Loucy (cell line): Measurements from ENCODE around the gene GALNT18.

Experiments used
- H2AFZ ChIP-seq: fragments of 200-600 bp; sonication (generic); 2 replicates; pipeline ENCODE4 v1.6.0; 2016; ENCODE audit warnings: antibody characterized with exemption, mild to moderate bottlenecking, low read length, moderate library complexity
- H3F3A ChIP-seq: fragments of 200-600 bp; 2 replicates; pipeline ENCODE4 v1.6.0; 2016; ENCODE audit warnings: antibody characterized with exemption, low read depth, mild to moderate bottlenecking
- H3K27me3 ChIP-seq: fragments of 200-600 bp; sonication (generic); 2 replicates; pipeline ENCODE4 v1.6.1; 2014; ENCODE audit warnings: low read length, mild to moderate bottlenecking; ENCODE audit not compliant: insufficient read depth, poor library complexity, severe bottlenecking
- H3K36me3 ChIP-seq: fragments of 200-600 bp; sonication (generic); 2 replicates; pipeline ENCODE4 v1.6.1; 2016; ENCODE audit warnings: low read length; ENCODE audit not compliant: insufficient read depth
- H3K4me1 ChIP-seq: fragments of 200-600 bp; sonication (generic); 2 replicates; pipeline ENCODE4 v1.5.1; 2014; ENCODE audit warnings: low read length, mild to moderate bottlenecking; ENCODE audit not compliant: insufficient read depth, poor library complexity, severe bottlenecking
- H3K4me2 ChIP-seq: fragments of 200-600 bp; sonication (generic); 2 replicates; pipeline ENCODE4 v1.6.0; 2014; ENCODE audit warnings: antibody characterized with exemption, low read length, low read depth, mild to moderate bottlenecking; ENCODE audit not compliant: poor library complexity, severe bottlenecking
- H3K4me3 ChIP-seq: fragments of 200-600 bp; sonication (generic); 2 replicates; pipeline ENCODE4 v1.5.1; 2014; ENCODE audit warnings: low read length, mild to moderate bottlenecking, mixed read lengths; ENCODE audit not compliant: poor library complexity, severe bottlenecking
- H3K79me2 ChIP-seq: fragments of 200-600 bp; sonication (generic); 2 replicates; pipeline ENCODE4 v1.6.1; 2014; ENCODE audit warnings: low read length; ENCODE audit not compliant: insufficient read depth
- H3K9ac ChIP-seq: fragments of 200-600 bp; sonication (generic); 2 replicates; pipeline ENCODE4 v1.6.0; 2014; ENCODE audit warnings: mild to moderate bottlenecking, low read depth, low read length, moderate library complexity; ENCODE audit not compliant: poor library complexity, severe bottlenecking
- H3K9me2 ChIP-seq: fragments of 200-600 bp; sonication (generic); replicated peaks from 2 replicates; pipeline ENCODE4 v1.6.1; 2016; ENCODE audit warnings: low read depth, low read length, mixed read lengths
- H3K9me3 ChIP-seq: fragments of 200-600 bp; sonication (generic); 2 replicates; pipeline ENCODE4 v1.6.1; 2014; ENCODE audit warnings: mild to moderate bottlenecking, antibody characterized with exemption, low read length, low read depth; ENCODE audit not compliant: insufficient read depth
- H4K20me1 ChIP-seq: fragments of 200-600 bp; sonication (generic); 2 replicates; pipeline ENCODE4 v1.6.0; 2014; ENCODE audit warnings: antibody characterized with exemption, low read length, mild to moderate bottlenecking; ENCODE audit not compliant: insufficient read depth, poor library complexity, severe bottlenecking
- EZH2phosphoT487 ChIP-seq: fragments of 200-600 bp; IDR thresholded peaks from 2 replicates; pipeline ENCODE4 v1.6.1; 2018; ENCODE audit warnings: antibody characterized with exemption, mild to moderate bottlenecking, moderate library complexity, borderline replicate concordance
- TF ChIP-seq, protein P1 (sequence below): fragments of 200-600 bp; sonication (generic); conservative IDR thresholded peaks from 2 replicates; pipeline ENCODE4 v1.5.1; 2014; ENCODE audit warnings: mild to moderate bottlenecking, antibody characterized with exemption, low read length

GALNT18 gene

DNA sequence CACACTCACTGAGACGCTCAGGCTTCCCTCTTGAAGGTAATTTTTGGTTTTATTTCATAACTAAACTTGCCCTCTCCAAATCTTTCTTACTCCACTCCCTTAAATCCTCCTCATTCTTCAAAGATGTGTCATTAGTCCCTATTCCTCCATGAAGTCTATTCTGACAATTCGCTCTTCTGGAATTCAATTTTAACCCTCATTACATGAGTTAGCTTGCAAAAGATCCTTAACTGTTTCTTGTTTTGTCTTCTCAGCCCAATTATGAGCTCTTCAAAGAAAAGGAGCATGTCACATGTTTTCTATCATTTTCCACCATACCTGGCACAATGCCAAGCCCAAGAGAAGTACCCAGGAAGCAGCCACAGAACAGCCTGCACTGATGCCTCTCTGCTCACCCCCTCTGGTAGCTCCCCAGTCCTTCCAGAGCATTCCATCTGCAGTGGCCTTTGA lies 13.0 kb downstream of the GALNT18 start:
- no peaks in the 10 kb centered on the region for H3K27me3 ChIP-seq
- no peak overlapping the region for H3K4me2 ChIP-seq
- H3K36me3 ChIP-seq, result no peaks in the 10 kb centered on the region

DNA sequence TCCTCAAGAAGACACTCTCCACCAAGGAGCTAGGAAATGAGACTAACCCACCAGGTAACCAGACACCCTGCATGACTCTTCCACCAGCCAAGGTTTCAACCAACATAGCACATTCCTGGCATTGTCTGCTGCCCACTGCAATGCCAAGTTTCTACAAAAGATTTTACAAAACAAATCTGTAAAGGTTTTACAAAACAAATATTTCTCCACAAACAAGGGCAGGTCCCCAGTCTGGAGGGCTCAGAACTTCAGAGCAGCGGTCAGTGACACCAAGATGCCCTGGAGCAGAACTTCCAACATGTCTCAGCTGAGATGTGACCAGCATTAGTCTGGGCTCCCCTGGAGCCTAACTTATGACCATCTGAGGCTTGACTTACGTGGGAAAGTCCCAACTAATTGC lies 14.0 kb downstream of the GALNT18 start:
- no peak overlapping the region for H3K4me3 ChIP-seq
- no peaks in the 10 kb centered on the region for H3F3A ChIP-seq
- H3K27me3 ChIP-seq, result no peaks in the 10 kb centered on the region
- no peak overlapping the region for H3K4me2 ChIP-seq
- H3K4me1 ChIP-seq, result no peaks in the 10 kb centered on the region
- H3K9ac ChIP-seq, result no peak overlapping the region
- no peaks in the 10 kb centered on the region for H4K20me1 ChIP-seq
- no peaks in the 10 kb centered on the region for H3K9me3 ChIP-seq
- no peak overlapping the region for H2AFZ ChIP-seq
- H3K36me3 ChIP-seq, result no peaks in the 10 kb centered on the region
- no peaks in the 10 kb centered on the region for H3K9me2 ChIP-seq
- TF ChIP-seq, protein P1, sequence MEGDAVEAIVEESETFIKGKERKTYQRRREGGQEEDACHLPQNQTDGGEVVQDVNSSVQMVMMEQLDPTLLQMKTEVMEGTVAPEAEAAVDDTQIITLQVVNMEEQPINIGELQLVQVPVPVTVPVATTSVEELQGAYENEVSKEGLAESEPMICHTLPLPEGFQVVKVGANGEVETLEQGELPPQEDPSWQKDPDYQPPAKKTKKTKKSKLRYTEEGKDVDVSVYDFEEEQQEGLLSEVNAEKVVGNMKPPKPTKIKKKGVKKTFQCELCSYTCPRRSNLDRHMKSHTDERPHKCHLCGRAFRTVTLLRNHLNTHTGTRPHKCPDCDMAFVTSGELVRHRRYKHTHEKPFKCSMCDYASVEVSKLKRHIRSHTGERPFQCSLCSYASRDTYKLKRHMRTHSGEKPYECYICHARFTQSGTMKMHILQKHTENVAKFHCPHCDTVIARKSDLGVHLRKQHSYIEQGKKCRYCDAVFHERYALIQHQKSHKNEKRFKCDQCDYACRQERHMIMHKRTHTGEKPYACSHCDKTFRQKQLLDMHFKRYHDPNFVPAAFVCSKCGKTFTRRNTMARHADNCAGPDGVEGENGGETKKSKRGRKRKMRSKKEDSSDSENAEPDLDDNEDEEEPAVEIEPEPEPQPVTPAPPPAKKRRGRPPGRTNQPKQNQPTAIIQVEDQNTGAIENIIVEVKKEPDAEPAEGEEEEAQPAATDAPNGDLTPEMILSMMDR, result no peak
- no peak for TF ChIP-seq EZH2phosphoT487
- no peaks in the 10 kb centered on the region for H3K79me2 ChIP-seq

More for the DNA sequence above, 13.0 kb downstream of the GALNT18 start:
- no peaks in the 10 kb centered on the region for H3K9me3 ChIP-seq
- H3F3A ChIP-seq, result no peaks in the 10 kb centered on the region
- H3K79me2 ChIP-seq, result no peaks in the 10 kb centered on the region
- H2AFZ ChIP-seq, result no peak overlapping the region
- TF ChIP-seq, protein P1, result no peak
- TF ChIP-seq EZH2phosphoT487, result no peak
- no peaks in the 10 kb centered on the region for H4K20me1 ChIP-seq
- no peak overlapping the region for H3K9ac ChIP-seq
- H3K4me1 ChIP-seq, result no peaks in the 10 kb centered on the region
- no peaks in the 10 kb centered on the region for H3K9me2 ChIP-seq
- no peak overlapping the region for H3K4me3 ChIP-seq

DNA sequence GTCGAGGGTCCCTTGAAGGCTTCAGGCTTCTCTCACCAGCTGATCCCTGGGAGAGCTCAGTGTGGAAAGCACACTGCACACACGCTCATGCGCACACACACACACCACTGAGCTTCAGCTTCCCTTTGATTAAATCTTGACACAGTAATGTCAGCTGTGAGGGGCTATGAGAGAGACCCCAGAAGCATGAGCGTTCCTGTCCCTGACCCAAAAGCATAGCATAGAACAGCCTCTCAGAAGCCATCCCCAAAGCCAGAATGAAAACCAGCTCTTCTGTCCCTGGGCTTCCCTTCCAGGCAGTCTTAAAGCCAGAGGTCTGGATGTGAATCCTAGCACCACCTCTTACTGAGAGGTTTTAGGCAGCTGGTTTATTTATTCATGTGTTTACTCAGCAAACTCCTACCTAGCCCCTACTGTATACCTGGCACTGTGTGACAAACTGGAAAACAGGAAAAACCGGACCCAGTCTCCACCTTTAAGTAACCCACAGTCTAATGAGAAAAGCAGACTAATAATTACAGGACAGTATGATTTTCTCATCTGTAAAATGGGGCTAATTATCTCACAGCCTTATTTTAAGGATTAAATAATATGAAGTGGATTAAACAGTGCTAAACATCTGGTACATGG lies 15.9 kb downstream of the GALNT18 start:
- H2AFZ ChIP-seq, result no peak overlapping the region
- H4K20me1 ChIP-seq, result no peaks in the 10 kb centered on the region
- H3K36me3 ChIP-seq, result no peaks in the 10 kb centered on the region
- no peak overlapping the region for H3K4me2 ChIP-seq
- H3F3A ChIP-seq, result no peaks in the 10 kb centered on the region
- no peaks in the 10 kb centered on the region for H3K27me3 ChIP-seq
- H3K79me2 ChIP-seq, result no peaks in the 10 kb centered on the region
- no peaks in the 10 kb centered on the region for H3K4me1 ChIP-seq
- no peaks in the 10 kb centered on the region for H3K9me2 ChIP-seq
- no peak overlapping the region for H3K4me3 ChIP-seq
- H3K9ac ChIP-seq, result no peak overlapping the region
- no peaks in the 10 kb centered on the region for H3K9me3 ChIP-seq
- TF ChIP-seq EZH2phosphoT487, result no peak
- TF ChIP-seq, protein P1, result no peak
